GM19463 (cell line): ENCODE results near the gene COQ6.
"Not testable (repeated sequence)": the region's sequence is repeated elsewhere in the genome, so short reads cannot be mapped to it uniquely, and the experiment has no call there.

ENCODE experiments used
- ATAC-seq: cut with Tn5 transposase; IDR thresholded peaks from one replicate; pipeline ENCODE4 v1.9.1; 2021; ENCODE audit warnings: mild to moderate bottlenecking, moderate library complexity; ENCODE audit not compliant: unreplicated experiment

Gene COQ6

GRCh38 chr14:73977896-73978295, 27.8 kb downstream of the COQ6 start:
- ATAC-seq, result no peak

GRCh38 chr14:73988065-73988464, 38.0 kb downstream of the COQ6 start:
- ATAC-seq, result no peak

- not testable (repeated sequence) for ATAC-seq
Observed at GRCh38 chr14:73988656-73989055, 38.6 kb downstream of the COQ6 start.

- no peak for ATAC-seq
Observed at GRCh38 chr14:73991092-73991491, 41.0 kb downstream of the COQ6 start.

- not testable (repeated sequence) for ATAC-seq
Observed at GRCh38 chr14:73994926-73995325, 44.8 kb downstream of the COQ6 start.

- no peak for ATAC-seq
Observed at GRCh38 chr14:73995977-73996378, 45.9 kb downstream of the COQ6 start.

GRCh38 chr14:73996731-73997107, 46.6 kb downstream of the COQ6 start:
- ATAC-seq, result no peak

- no peak for ATAC-seq
Observed at GRCh38 chr14:73997108-73997943, 47.2 kb downstream of the COQ6 start.

- no peak for ATAC-seq
Observed at GRCh38 chr14:73997944-73998447, 47.9 kb downstream of the COQ6 start.

- no peak for ATAC-seq
Observed at GRCh38 chr14:73998726-73999125, 48.6 kb downstream of the COQ6 start.

- ATAC-seq, result not testable (repeated sequence)
Observed at GRCh38 chr14:74005664-74006063, 55.6 kb downstream of the COQ6 start.

GRCh38 chr14:74008843-74009499, 58.9 kb downstream of the COQ6 start:
- no peak for ATAC-seq
